ENCODE results near the gene TUBGCP2.

The TUBGCP2 gene

GRCh38 chr10:133349577-133350011 is 40.9 kb upstream of the TUBGCP2 start:
- no peaks in the 10 kb centered on the region for H4K20me1 ChIP-seq (ENCODE audit: insufficient read depth, low read length, poor library complexity, severe bottlenecking)
- TF ChIP-seq EZH2phosphoT487 (IDR thresholded peaks at IDR 0.05; ENCODE audit: borderline replicate concordance) (no peak), CTCF (conservative IDR thresholded peaks at IDR 0.05; ENCODE audit: low read length) (no peak)
- no peak overlapping the region for H3K4me2 ChIP-seq (ENCODE audit: low read depth, low read length, poor library complexity, severe bottlenecking)

GRCh38 chr10:133349160-133349568 is 40.5 kb upstream of the TUBGCP2 start:
- Histone ChIP-seq H2AFZ (ENCODE audit: low read length) (no peak overlapping the region), H3K36me3 (ENCODE audit: insufficient read depth, low read length) (no peaks in the 10 kb centered on the region), H3K9ac (ENCODE audit: low read depth, low read length, poor library complexity, severe bottlenecking) (no peak overlapping the region), H3K79me2 (ENCODE audit: insufficient read depth, low read length) (no peaks in the 10 kb centered on the region), H3K9me3 (ENCODE audit: insufficient read depth, low read depth, low read length) (peaks cover 4% of the 10 kb centered on the region; the same call in 1 of the 2 replicates), H3K9me2 (replicated peaks; ENCODE audit: low read depth, low read length) (no peaks in the 10 kb centered on the region), H3K4me1 (ENCODE audit: insufficient read depth, low read length, poor library complexity, severe bottlenecking) (no peaks in the 10 kb centered on the region), H3K4me3 (ENCODE audit: low read length, poor library complexity, severe bottlenecking) (no peak overlapping the region), H3K27me3 (ENCODE audit: insufficient read depth, low read length, poor library complexity, severe bottlenecking) (no peaks in the 10 kb centered on the region), H3F3A (ENCODE audit: low read depth) (no peaks in the 10 kb centered on the region), H3K4me2 (ENCODE audit: low read depth, low read length, poor library complexity, severe bottlenecking) (no peak overlapping the region), H4K20me1 (ENCODE audit: insufficient read depth, low read length, poor library complexity, severe bottlenecking) (no peaks in the 10 kb centered on the region)
- TF ChIP-seq CTCF (conservative IDR thresholded peaks at IDR 0.05; ENCODE audit: low read length) (no peak), EZH2phosphoT487 (IDR thresholded peaks at IDR 0.05; ENCODE audit: borderline replicate concordance) (no peak)

More at GRCh38 chr10:133349577-133350011, 40.9 kb upstream of the TUBGCP2 start:
- H3F3A ChIP-seq (ENCODE audit: low read depth) = no peaks in the 10 kb centered on the region
- H3K9ac ChIP-seq (ENCODE audit: low read depth, low read length, poor library complexity, severe bottlenecking) = no peak overlapping the region
- peaks cover 4% of the 10 kb centered on the region; the same call in 1 of the 2 replicates for H3K9me3 ChIP-seq (ENCODE audit: insufficient read depth, low read depth, low read length)
- H3K9me2 ChIP-seq (replicated peaks; ENCODE audit: low read depth, low read length) = no peaks in the 10 kb centered on the region
- no peaks in the 10 kb centered on the region for H3K79me2 ChIP-seq (ENCODE audit: insufficient read depth, low read length)
- no peak overlapping the region for H2AFZ ChIP-seq (ENCODE audit: low read length)
- H3K4me3 ChIP-seq (ENCODE audit: low read length, poor library complexity, severe bottlenecking) = no peak overlapping the region
- no peaks in the 10 kb centered on the region for H3K4me1 ChIP-seq (ENCODE audit: insufficient read depth, low read length, poor library complexity, severe bottlenecking)
- H3K36me3 ChIP-seq (ENCODE audit: insufficient read depth, low read length) = no peaks in the 10 kb centered on the region
- no peaks in the 10 kb centered on the region for H3K27me3 ChIP-seq (ENCODE audit: insufficient read depth, low read length, poor library complexity, severe bottlenecking)

- H3K4me1 ChIP-seq (ENCODE audit: insufficient read depth, low read length, poor library complexity, severe bottlenecking) = no peaks in the 10 kb centered on the region
- H4K20me1 ChIP-seq (ENCODE audit: insufficient read depth, low read length, poor library complexity, severe bottlenecking) = no peaks in the 10 kb centered on the region
- no peaks in the 10 kb centered on the region for H3K36me3 ChIP-seq (ENCODE audit: insufficient read depth, low read length)
- H3K4me2 ChIP-seq (ENCODE audit: low read depth, low read length, poor library complexity, severe bottlenecking) = no peak overlapping the region
- H3K9me3 ChIP-seq (ENCODE audit: insufficient read depth, low read depth, low read length) = peaks cover 4% of the 10 kb centered on the region; the same call in 1 of the 2 replicates
- no peaks in the 10 kb centered on the region for H3K79me2 ChIP-seq (ENCODE audit: insufficient read depth, low read length)
- no peaks in the 10 kb centered on the region for H3K27me3 ChIP-seq (ENCODE audit: insufficient read depth, low read length, poor library complexity, severe bottlenecking)
- TF ChIP-seq EZH2phosphoT487 (IDR thresholded peaks at IDR 0.05; ENCODE audit: borderline replicate concordance) = no peak
- no peak for TF ChIP-seq CTCF (conservative IDR thresholded peaks at IDR 0.05; ENCODE audit: low read length)
- no peak overlapping the region for H2AFZ ChIP-seq (ENCODE audit: low read length)
- no peak overlapping the region for H3K4me3 ChIP-seq (ENCODE audit: low read length, poor library complexity, severe bottlenecking)
- no peaks in the 10 kb centered on the region for H3F3A ChIP-seq (ENCODE audit: low read depth)
- no peaks in the 10 kb centered on the region for H3K9me2 ChIP-seq (replicated peaks; ENCODE audit: low read depth, low read length)
- H3K9ac ChIP-seq (ENCODE audit: low read depth, low read length, poor library complexity, severe bottlenecking) = no peak overlapping the region
Observed at GRCh38 chr10:133347710-133348517, 39.2 kb upstream of the TUBGCP2 start.

All from Loucy (cell line).